Panc1 (cell line): Measurements from ENCODE around the gene DNAAF8. TPM values are rescaled to one million over a fixed set of nuclear protein-coding genes. Genes with fewer than 3 reads are reported as not detected.

Experiments used
- ATAC-seq: fragments of 200-7000 bp; cut with Tn5 transposase; 2 replicates; pipeline ENCODE4 v1.9.1; 2020; ENCODE audit warnings: mild to moderate bottlenecking, moderate library complexity
- BruUV-seq: library from RNA; stranded (reverse); fragments of 400-500 nt; replicated peaks from 2 replicates; lab custom pipeline; 2021; lab: Mats Ljungman, UMichigan
- CTCF ChIA-PET: fragments of 300-600 bp; sonication (Branson Sonifier 250); formaldehyde crosslinking; loops from one replicate; lab custom pipeline; 2022; ENCODE audit warnings: antibody characterized with exemption; lab: Charles Lee
- POLR2A ChIA-PET: fragments of 300-600 bp; sonication (Branson Sonifier 250); formaldehyde crosslinking; loops from one replicate; lab custom pipeline; 2022; ENCODE audit warnings: antibody characterized with exemption; lab: Charles Lee
- DNase-seq: peaks from one replicate; pipeline ENCODE4 v3.0.0-alpha.2; 2010; ENCODE audit warnings: low read depth, low spot score
- H3K27ac ChIP-seq: 2 replicates; pipeline ENCODE4 v1.5.1; 2011; ENCODE audit warnings: mild to moderate bottlenecking, low read length, inconsistent platforms
- H3K27me3 ChIP-seq: fragments of 200-500 bp; sonication (Bioruptor generic); 2 replicates; pipeline ENCODE4 v1.6.0; 2014; ENCODE audit warnings: low read length, inconsistent platforms; ENCODE audit not compliant: control insufficient read depth, insufficient read depth
- H3K36me3 ChIP-seq: fragments of 200-500 bp; sonication (Bioruptor generic); 2 replicates; pipeline ENCODE4 v1.5.1; 2014; ENCODE audit warnings: inconsistent platforms, mild to moderate bottlenecking, low read length, moderate library complexity; ENCODE audit not compliant: control insufficient read depth, insufficient read depth
- H3K4me1 ChIP-seq: 2 replicates; pipeline ENCODE4 v1.5.1; 2011; ENCODE audit warnings: inconsistent platforms, mild to moderate bottlenecking, low read length, moderate library complexity; ENCODE audit not compliant: control insufficient read depth, insufficient read depth
- H3K4me3 ChIP-seq, 2 experiments: 2 replicates each; pipeline ENCODE4 v1.5.1; 2011 to 2012; ENCODE audit warnings: low read depth in 2 of 2, low read length in 2 of 2, mild to moderate bottlenecking in 2 of 2, inconsistent platforms in 1 of 2, moderate library complexity in 1 of 2
- H3K9me3 ChIP-seq: fragments of 200-500 bp; sonication (Bioruptor generic); 2 replicates; pipeline ENCODE4 v1.5.1; 2014; ENCODE audit warnings: low read depth, mild to moderate bottlenecking, inconsistent platforms, low read length, moderate library complexity; ENCODE audit not compliant: control insufficient read depth, insufficient read depth
- POLR2AphosphoS5 ChIP-seq: IDR thresholded peaks from 2 replicates; pipeline ENCODE4 v1.6.1; 2012; ENCODE audit warnings: mild to moderate bottlenecking, low read depth, low read length, moderate library complexity
- SIN3A ChIP-seq: IDR thresholded peaks from 2 replicates; pipeline ENCODE4 v1.6.1; 2012; ENCODE audit warnings: low read depth, mild to moderate bottlenecking, low read length, moderate library complexity, borderline replicate concordance; ENCODE audit not compliant: insufficient read depth
- TCF7L2 ChIP-seq: IDR thresholded peaks from 2 replicates; pipeline ENCODE4 v1.6.1; 2011; ENCODE audit warnings: mild to moderate bottlenecking, low read depth, low read length, inconsistent platforms
- in situ Hi-C: cut with HindIII; loops from 2 replicates; pipeline ENCODE4 v1.10.0; 2016; ENCODE audit warnings: low sequenced_read_pairs, low pct_unique_long_range_greater_than_20kb
- intact Hi-C: fragments of 100-400 bp; cut with micrococcal nuclease; formaldehyde crosslinking; loops from one replicate; pipeline ENCODE4 v1.10.0; 2022; ENCODE audit not compliant: unreplicated experiment
- total RNA-seq: library from RNA; stranded (reverse); gene quantifications from one replicate; pipeline ENCODE4 v1.2.1, GENCODE V29; 2021; ENCODE audit not compliant: unreplicated experiment
- TF ChIP-seq, protein P1 (sequence below), 2 experiments: IDR thresholded peaks; 2 replicates each; pipeline ENCODE4 v1.6.1; 2011 to 2012; ENCODE audit warnings: low read depth in 2 of 2, control low read depth in 1 of 2, low read length in 1 of 2, mild to moderate bottlenecking in 1 of 2, moderate library complexity in 1 of 2; ENCODE audit not compliant: insufficient read depth in 1 of 2
- TF ChIP-seq, protein P2 (sequence below): fragments of 450-650 bp; IDR thresholded peaks from 2 replicates; pipeline ENCODE4 v1.5.1; 2017; ENCODE audit warnings: mild to moderate bottlenecking

Gene DNAAF8
- total RNA-seq, 1 experiment from 2014 or later = 2.3 TPM

DNA sequence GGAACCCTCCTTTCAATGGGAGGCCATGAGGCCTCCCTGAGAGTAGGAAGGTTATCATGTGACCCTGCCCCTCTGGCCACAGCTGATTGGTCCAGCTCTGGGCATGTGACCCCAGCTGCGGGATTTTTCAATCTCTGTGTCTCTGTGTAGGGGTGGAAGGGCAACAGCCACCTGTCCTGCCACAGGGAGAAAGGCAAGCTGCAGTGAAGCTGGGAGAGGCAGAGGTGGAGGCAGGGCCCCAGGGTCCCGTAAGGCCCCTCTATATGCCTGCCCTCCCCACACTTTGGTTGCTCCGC, 10.9 kb downstream of the DNAAF8 start:
- intact Hi-C loops = no loop called here
- TF ChIP-seq POLR2AphosphoS5 (no peak), SIN3A (no peak), TCF7L2 (no peak)
- TF ChIP-seq, protein P1, sequence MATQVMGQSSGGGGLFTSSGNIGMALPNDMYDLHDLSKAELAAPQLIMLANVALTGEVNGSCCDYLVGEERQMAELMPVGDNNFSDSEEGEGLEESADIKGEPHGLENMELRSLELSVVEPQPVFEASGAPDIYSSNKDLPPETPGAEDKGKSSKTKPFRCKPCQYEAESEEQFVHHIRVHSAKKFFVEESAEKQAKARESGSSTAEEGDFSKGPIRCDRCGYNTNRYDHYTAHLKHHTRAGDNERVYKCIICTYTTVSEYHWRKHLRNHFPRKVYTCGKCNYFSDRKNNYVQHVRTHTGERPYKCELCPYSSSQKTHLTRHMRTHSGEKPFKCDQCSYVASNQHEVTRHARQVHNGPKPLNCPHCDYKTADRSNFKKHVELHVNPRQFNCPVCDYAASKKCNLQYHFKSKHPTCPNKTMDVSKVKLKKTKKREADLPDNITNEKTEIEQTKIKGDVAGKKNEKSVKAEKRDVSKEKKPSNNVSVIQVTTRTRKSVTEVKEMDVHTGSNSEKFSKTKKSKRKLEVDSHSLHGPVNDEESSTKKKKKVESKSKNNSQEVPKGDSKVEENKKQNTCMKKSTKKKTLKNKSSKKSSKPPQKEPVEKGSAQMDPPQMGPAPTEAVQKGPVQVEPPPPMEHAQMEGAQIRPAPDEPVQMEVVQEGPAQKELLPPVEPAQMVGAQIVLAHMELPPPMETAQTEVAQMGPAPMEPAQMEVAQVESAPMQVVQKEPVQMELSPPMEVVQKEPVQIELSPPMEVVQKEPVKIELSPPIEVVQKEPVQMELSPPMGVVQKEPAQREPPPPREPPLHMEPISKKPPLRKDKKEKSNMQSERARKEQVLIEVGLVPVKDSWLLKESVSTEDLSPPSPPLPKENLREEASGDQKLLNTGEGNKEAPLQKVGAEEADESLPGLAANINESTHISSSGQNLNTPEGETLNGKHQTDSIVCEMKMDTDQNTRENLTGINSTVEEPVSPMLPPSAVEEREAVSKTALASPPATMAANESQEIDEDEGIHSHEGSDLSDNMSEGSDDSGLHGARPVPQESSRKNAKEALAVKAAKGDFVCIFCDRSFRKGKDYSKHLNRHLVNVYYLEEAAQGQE (IDR thresholded peaks at IDR 0.05; ENCODE audit: insufficient read depth in 1 of 2, low read depth in 2 of 2, low read length in 1 of 2) = no peak
- TF ChIP-seq, protein P2, sequence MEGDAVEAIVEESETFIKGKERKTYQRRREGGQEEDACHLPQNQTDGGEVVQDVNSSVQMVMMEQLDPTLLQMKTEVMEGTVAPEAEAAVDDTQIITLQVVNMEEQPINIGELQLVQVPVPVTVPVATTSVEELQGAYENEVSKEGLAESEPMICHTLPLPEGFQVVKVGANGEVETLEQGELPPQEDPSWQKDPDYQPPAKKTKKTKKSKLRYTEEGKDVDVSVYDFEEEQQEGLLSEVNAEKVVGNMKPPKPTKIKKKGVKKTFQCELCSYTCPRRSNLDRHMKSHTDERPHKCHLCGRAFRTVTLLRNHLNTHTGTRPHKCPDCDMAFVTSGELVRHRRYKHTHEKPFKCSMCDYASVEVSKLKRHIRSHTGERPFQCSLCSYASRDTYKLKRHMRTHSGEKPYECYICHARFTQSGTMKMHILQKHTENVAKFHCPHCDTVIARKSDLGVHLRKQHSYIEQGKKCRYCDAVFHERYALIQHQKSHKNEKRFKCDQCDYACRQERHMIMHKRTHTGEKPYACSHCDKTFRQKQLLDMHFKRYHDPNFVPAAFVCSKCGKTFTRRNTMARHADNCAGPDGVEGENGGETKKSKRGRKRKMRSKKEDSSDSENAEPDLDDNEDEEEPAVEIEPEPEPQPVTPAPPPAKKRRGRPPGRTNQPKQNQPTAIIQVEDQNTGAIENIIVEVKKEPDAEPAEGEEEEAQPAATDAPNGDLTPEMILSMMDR = no peak
- no peak for ATAC-seq
- no peak overlapping the region for H3K4me3 ChIP-seq
- ChIA-PET CTCF (no interaction called here), POLR2A (no interaction called here)
- in situ Hi-C loops = no loop called here
- no peaks in the 10 kb centered on the region for H3K9me3 ChIP-seq
- BruUV-seq = no TSS peak
- H3K4me1 ChIP-seq = no peaks in the 10 kb centered on the region
- H3K27ac ChIP-seq = no peak overlapping the region
- H3K27me3 ChIP-seq = no peaks in the 10 kb centered on the region
- no peaks in the 10 kb centered on the region for H3K36me3 ChIP-seq
- DNase-seq = no peak

DNA sequence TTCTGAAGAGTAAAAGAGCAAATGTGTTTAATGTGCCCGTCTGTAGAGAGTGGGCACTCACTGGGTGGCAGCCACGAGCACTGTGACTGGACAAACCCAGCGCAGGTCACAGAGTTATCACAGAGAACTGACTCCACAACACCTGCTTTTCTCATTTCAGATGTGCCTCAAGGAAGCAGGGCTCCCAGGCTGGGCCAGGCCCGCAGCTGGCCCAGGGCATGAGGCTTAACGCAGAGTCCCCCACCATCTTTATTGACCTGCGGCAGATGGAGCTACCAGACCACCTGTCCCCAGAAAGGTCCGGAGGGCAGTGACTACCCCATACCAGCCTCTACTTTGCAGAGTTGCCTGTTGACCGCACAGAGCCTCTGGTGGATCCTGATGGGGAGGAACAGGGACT, 11.9 kb downstream of the DNAAF8 start:
- no peak for DNase-seq
- CTCF ChIA-PET = no interaction called here
- Histone ChIP-seq H3K9me3 (no peaks in the 10 kb centered on the region), H3K4me3 (no peak overlapping the region), H3K4me1 (no peaks in the 10 kb centered on the region), H3K27me3 (no peaks in the 10 kb centered on the region), H3K27ac (no peak overlapping the region), H3K36me3 (no peaks in the 10 kb centered on the region)
- intact Hi-C loops = no loop called here
- ATAC-seq = no peak
- POLR2A ChIA-PET = no interaction called here
- in situ Hi-C loops = no loop called here
- 0 out of 2 replicates have a peak, but pooled peaks have one; percentile 41 for TF ChIP-seq POLR2AphosphoS5
- TF ChIP-seq, protein P1 (IDR thresholded peaks at IDR 0.05; ENCODE audit: insufficient read depth in 1 of 2, low read depth in 2 of 2, low read length in 1 of 2) = no peak
- BruUV-seq = no TSS peak
